CD4-positive, alpha-beta memory T cell (primary cell): Measurements from ENCODE around the gene UNK. TPM values are rescaled to one million over a fixed set of nuclear protein-coding genes. Genes with fewer than 3 reads are reported as not detected.

Source experiments
- CTCF ChIA-PET: fragments of 350-600 bp; sonication (Branson Sonifier 250); formaldehyde crosslinking; loops from one replicate; lab custom pipeline; 2021; ENCODE audit warnings: inconsistent platforms; ENCODE audit not compliant: partially characterized antibody; lab: Charles Lee
- POLR2A ChIA-PET: fragments of 350-600 bp; sonication (Branson Sonifier 250); formaldehyde crosslinking; loops from one replicate; lab custom pipeline; 2021; ENCODE audit not compliant: partially characterized antibody; lab: Charles Lee
- DNase-seq, 5 donors: peaks; one replicate each; pipeline versions ENCODE4 v3.0.0 to v3.0.0-alpha.2; 2020 to 2022; ENCODE audit warnings: mixed read lengths in 1 of 5
- H3K27ac ChIP-seq: one replicate; pipeline ENCODE4 v1.7.0; 2013; ENCODE audit warnings: low read depth, low read length
- H3K27me3 ChIP-seq: 2 replicates; pipeline ENCODE4 v1.7.0; 2013; ENCODE audit warnings: mild to moderate bottlenecking, low read length, moderate library complexity; ENCODE audit not compliant: insufficient read depth
- H3K36me3 ChIP-seq: 2 replicates; pipeline ENCODE4 v1.7.0; 2013; ENCODE audit warnings: mild to moderate bottlenecking, low read length, moderate library complexity; ENCODE audit not compliant: insufficient read depth
- H3K4me1 ChIP-seq: 2 replicates; pipeline ENCODE4 v1.7.0; 2013; ENCODE audit warnings: mild to moderate bottlenecking, low read length, moderate library complexity; ENCODE audit not compliant: insufficient read depth
- H3K4me3 ChIP-seq, 2 donors: one replicate each; pipeline ENCODE4 v1.7.0; 2013; ENCODE audit warnings: low read length in 2 of 2, mild to moderate bottlenecking in 1 of 2
- H3K9me3 ChIP-seq, 2 donors: one replicate each; pipeline ENCODE4 v1.7.0; 2013; ENCODE audit warnings: low read length in 2 of 2, control low read depth in 1 of 2; ENCODE audit not compliant: control insufficient read depth in 1 of 2
- H3K27ac Mint-ChIP-seq, 7 donors: one replicate each; pipeline ENCODE4 v1.8.0; 2020 to 2021; ENCODE audit warnings: mixed read lengths in 7 of 7, mild to moderate bottlenecking in 6 of 7, inconsistent platforms in 3 of 7, moderate library complexity in 3 of 7
- H3K27me3 Mint-ChIP-seq, 2 donors: one replicate each; pipeline ENCODE4 v1.8.0; 2020 to 2021; ENCODE audit warnings: mixed read lengths in 2 of 2
- H3K36me3 Mint-ChIP-seq, 2 donors: one replicate each; pipeline ENCODE4 v1.8.0; 2020 to 2021; ENCODE audit warnings: mixed read lengths in 2 of 2, inconsistent platforms in 1 of 2, mild to moderate bottlenecking in 1 of 2
- H3K4me1 Mint-ChIP-seq, 4 donors: one replicate each; pipeline ENCODE4 v1.8.0; 2020 to 2021; ENCODE audit warnings: mixed read lengths in 4 of 4, mild to moderate bottlenecking in 1 of 4
- H3K4me3 Mint-ChIP-seq, 8 donors: one replicate each; pipeline ENCODE4 v1.8.0; 2020 to 2021; ENCODE audit warnings: mixed read lengths in 8 of 8, mild to moderate bottlenecking in 7 of 8, moderate library complexity in 6 of 8, inconsistent platforms in 3 of 8
- H3K9me3 Mint-ChIP-seq, 8 donors: one replicate each; pipeline ENCODE4 v1.8.0; 2020 to 2021; ENCODE audit warnings: mixed read lengths in 8 of 8, mild to moderate bottlenecking in 5 of 8, inconsistent platforms in 3 of 8, moderate library complexity in 1 of 8
- intact Hi-C: fragments of 100-400 bp; cut with micrococcal nuclease; formaldehyde crosslinking; loops from one replicate; pipeline ENCODE4 v1.15.1; 2023
- polyA plus RNA-seq, 2 donors: library from polyadenylated mRNA; unstranded; fragments of 300-500 nt; fragmentation: Illumina TruSeq; gene quantifications; one replicate each; pipeline ENCODE4 v1.2.3, GENCODE V29; 2021
- total RNA-seq, 2 experiments: library from RNA; stranded (reverse); gene quantifications; one replicate each; pipeline ENCODE4 v1.2.3, GENCODE V29; 2021

The UNK gene
- total and polyA plus RNA-seq, 4 experiments from 2014 or later, result 22.2 to 48.1 (median 34.4) TPM

DNA sequence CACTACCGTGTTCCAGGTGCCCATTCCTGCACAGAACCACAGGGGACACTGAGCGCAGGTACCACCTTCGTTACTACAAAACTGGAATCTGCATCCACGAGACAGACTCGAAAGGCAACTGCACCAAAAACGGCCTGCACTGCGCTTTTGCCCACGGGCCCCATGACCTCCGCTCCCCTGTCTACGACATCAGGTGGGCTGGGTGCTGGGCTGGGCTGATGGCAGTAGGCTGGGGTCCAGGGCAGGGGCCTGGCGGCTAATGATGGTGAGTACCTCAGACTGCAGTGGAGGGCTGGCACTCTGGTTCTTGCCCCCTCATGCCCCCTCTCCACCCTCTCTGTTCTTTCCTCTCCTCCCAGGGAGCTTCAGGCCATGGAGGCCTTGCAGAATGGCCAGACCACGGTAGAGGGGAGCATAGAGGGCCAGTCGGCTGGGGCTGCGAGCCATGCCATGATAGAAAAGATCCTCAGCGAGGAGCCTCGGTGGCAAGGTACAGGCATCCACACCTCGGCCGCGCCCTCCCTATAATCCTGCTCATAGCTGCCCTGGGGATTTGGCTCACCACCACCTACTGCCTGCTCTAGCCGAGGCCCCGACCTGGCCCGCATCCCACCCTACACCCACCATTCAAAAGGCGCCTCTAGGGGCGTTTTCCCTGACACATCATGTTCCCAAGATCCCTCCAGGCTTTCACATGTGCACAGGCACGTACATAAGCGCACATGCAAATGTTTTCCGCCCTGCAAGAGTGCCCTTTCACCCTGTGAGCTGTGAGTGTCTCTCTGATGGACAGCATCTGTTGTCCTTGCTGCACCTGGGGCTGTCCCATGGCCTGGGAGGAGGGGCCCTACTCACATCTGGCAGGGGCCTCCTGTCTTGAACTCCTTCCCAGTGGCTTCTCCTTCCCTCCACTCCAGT, 27.7 kb downstream of the UNK start:
- Histone ChIP-seq H3K27me3 (no peaks in the 10 kb centered on the region), H3K9me3 (no peaks in the 10 kb centered on the region), H3K4me1 (no peaks in the 10 kb centered on the region), H3K4me3 (no peak overlapping the region), H3K27ac (no peak overlapping the region), H3K36me3 (peaks cover 62% of the 10 kb centered on the region)
- CTCF ChIA-PET, result interaction anchor here (1.5 to 1.6 kb wide), 2 partner anchors 30 to 59 kb away, joined by 3 to 7 read pairs; no protein-coding TSS in a partner anchor
- no peaks in the 10 kb centered on the region for H3K27me3 Mint-ChIP-seq
- no peak overlapping the region for H3K4me3 Mint-ChIP-seq
- H3K4me1 Mint-ChIP-seq, result peaks cover 0 to 4% (median 1%) of the 10 kb centered on the region in 4 donors
- no peaks in the 10 kb centered on the region for H3K9me3 Mint-ChIP-seq
- peak overlapping the region in 2 of 7 donors; percentile 6 to 42 for H3K27ac Mint-ChIP-seq
- intact Hi-C loops, result no loop called here
- POLR2A ChIA-PET, result interaction anchor here (2.2 kb wide), 1 partner anchor 10 kb away, joined by 7 read pairs; no protein-coding TSS in a partner anchor
- peaks cover 4 to 37% of the 10 kb centered on the region in 2 donors for H3K36me3 Mint-ChIP-seq
- no peak for DNase-seq

DNA sequence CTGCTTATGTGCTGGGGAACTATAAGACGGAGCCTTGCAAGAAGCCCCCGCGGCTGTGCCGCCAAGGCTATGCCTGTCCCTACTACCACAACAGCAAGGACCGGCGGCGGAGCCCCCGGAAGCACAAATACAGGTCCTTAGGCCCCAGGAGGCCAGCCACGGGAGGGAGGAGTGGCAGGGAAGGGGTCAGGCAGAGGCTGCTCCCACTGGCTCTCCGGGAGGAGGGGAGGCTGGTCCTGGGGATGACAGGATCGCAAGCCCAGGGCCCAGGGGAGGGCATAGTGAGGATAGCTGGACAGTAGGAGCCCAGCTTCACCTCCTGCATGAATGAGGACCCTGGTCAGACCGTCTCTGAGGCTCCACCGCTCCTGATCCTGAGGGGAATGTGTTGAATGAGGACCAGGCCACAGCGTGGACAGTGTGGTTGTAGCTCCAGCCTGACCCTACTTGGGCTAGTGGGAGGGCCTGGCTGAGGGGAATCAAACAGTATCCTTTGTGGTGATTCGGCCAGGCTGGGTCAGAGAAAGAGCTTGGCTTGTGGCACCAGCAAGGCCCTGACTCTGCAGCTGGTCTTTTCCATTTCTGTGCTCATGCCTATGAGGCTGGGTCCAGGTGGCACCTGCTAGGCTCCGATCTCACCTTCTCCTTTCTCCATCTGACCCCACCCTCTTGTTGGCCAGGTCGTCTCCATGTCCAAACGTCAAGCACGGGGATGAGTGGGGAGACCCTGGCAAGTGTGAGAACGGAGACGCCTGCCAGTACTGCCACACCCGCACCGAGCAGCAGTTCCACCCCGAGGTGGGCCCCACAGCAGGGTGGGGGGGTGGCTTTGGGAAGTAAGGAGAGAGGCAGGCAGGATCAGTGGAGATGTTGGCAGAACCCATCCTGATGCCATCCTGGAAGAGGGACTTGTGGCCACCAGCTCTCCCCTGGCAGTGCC, 28.7 kb downstream of the UNK start:
- Histone ChIP-seq H3K4me1 (no peaks in the 10 kb centered on the region), H3K27me3 (no peaks in the 10 kb centered on the region), H3K27ac (no peak overlapping the region), H3K36me3 (peaks cover 70% of the 10 kb centered on the region), H3K4me3 (no peak overlapping the region), H3K9me3 (no peaks in the 10 kb centered on the region)
- Mint-ChIP-seq H3K9me3 (no peaks in the 10 kb centered on the region), H3K27ac (peak overlapping the region in 3 of 7 donors; percentile 6 to 42 (median 17)), H3K4me1 (peaks cover 0 to 4% (median 1%) of the 10 kb centered on the region in 4 donors), H3K27me3 (no peaks in the 10 kb centered on the region), H3K36me3 (peaks cover 4 to 40% of the 10 kb centered on the region in 2 donors), H3K4me3 (no peak overlapping the region)
- intact Hi-C loops, result no loop called here
- ChIA-PET POLR2A (interaction anchor here (0.6 to 2.2 kb wide), 4 partner anchors 9 to 454 kb away, joined by 3 to 7 read pairs (median 3); partner anchors contain the start of genes TRIM65 and WBP2), CTCF (interaction anchor here (0.7 to 1.6 kb wide), 3 partner anchors 31 to 242 kb away, joined by 3 to 7 read pairs (median 3); no protein-coding TSS in a partner anchor)
- no peak for DNase-seq

DNA sequence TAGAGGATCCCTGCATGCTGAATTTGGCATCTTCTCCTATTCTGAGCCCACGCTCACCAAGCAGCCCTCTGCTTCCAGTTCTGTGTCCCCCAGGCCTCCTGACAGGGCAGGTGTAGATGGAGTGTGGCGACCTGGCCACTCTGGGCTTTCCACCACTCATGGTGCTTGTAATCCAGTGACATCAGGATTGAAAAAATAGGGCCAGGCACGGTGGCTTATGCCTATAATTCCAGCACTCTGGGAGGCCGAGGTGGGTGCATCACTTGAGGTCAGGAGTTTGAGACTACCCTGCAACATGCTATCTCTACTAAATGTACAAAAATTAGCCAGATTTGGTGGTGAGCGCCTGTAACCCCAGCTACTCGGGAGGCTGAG, 29.4 kb downstream of the UNK start:
- intact Hi-C loops, result no loop called here
- Mint-ChIP-seq H3K9me3 (no peaks in the 10 kb centered on the region), H3K4me3 (no peak overlapping the region), H3K4me1 (no peaks in the 10 kb centered on the region), H3K27ac (peak overlapping the region in 1 of 7 donors; percentile 32), H3K27me3 (no peaks in the 10 kb centered on the region), H3K36me3 (peaks cover 10 to 43% of the 10 kb centered on the region in 2 donors)
- CTCF ChIA-PET, result interaction anchor here (0.6 to 1.9 kb wide), 3 partner anchors 12 to 241 kb away, joined by 3 to 7 read pairs (median 3); no protein-coding TSS in a partner anchor
- Histone ChIP-seq H3K36me3 (peaks cover 76% of the 10 kb centered on the region), H3K27me3 (no peaks in the 10 kb centered on the region), H3K4me1 (no peaks in the 10 kb centered on the region), H3K27ac (no peak overlapping the region), H3K9me3 (no peaks in the 10 kb centered on the region), H3K4me3 (no peak overlapping the region)
- DNase-seq, result no peak
- POLR2A ChIA-PET, result interaction anchor here (1.3 to 2.2 kb wide), 4 partner anchors 8 to 82 kb away, joined by 3 to 7 read pairs (median 4); partner anchors contain the start of genes TRIM65 and WBP2

DNA sequence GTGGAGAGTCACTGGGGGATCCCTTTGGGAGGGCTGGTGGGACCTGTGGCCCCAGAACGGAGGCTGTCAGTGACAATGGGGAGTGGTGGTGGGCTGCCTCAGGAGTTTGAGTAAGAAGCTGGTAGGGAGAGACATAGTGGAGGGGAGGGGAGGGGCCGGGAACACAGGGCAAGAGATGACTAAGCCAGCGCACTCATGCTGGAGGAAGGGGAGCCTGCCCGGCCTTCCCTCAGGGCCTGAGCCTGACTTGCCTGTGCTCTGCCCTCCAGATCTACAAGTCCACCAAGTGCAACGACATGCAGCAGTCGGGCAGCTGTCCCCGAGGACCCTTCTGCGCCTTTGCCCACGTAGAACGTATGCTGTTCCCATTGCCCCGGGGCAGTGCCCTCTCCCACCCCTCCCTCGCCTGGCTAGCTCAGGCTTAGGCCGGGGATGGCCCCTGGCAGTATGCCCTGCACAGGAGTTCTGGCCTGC, 30.3 kb downstream of the UNK start:
- no peak overlapping the region for H3K27ac ChIP-seq
- ChIA-PET POLR2A (interaction anchor here (0.8 to 2.0 kb wide), 2 partner anchors 10 to 39 kb away, joined by 3 to 6 read pairs; no protein-coding TSS in a partner anchor), CTCF (interaction anchor here (1.0 to 1.9 kb wide), 4 partner anchors 11 to 67 kb away, joined by 3 to 7 read pairs (median 6); no protein-coding TSS in a partner anchor)
- no peaks in the 10 kb centered on the region for H3K9me3 ChIP-seq
- no peaks in the 10 kb centered on the region for H3K4me1 ChIP-seq
- peaks cover 75% of the 10 kb centered on the region for H3K36me3 ChIP-seq
- Mint-ChIP-seq H3K36me3 (peaks cover 17 to 49% of the 10 kb centered on the region in 2 donors), H3K27ac (no peak overlapping the region), H3K27me3 (no peaks in the 10 kb centered on the region), H3K9me3 (no peaks in the 10 kb centered on the region), H3K4me3 (no peak overlapping the region), H3K4me1 (peaks cover 0 to 2% (median 0%) of the 10 kb centered on the region in 4 donors)
- H3K4me3 ChIP-seq, result no peak overlapping the region
- no peak for DNase-seq
- intact Hi-C loops, result no loop called here
- H3K27me3 ChIP-seq, result no peaks in the 10 kb centered on the region

DNA sequence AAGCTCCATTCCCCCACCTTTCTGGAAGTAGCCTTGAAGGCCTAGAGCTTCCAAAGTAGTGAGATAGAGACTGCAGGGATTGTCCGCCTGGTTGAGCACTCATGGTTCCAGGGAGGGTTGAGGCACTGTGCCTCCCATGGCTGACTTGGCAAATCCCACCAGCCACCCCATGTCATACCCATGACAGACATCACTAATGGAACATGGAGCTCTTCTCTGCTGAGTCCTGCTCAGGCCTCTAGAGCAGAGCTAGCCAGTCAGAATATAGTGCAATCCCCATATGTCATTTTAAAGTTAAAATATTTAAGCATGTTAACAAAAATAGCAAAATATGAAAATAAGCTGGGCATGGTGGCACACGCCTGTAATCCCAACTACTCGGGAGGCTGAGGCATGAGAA, 30.8 kb downstream of the UNK start:
- Histone ChIP-seq H3K27ac (no peak overlapping the region), H3K27me3 (no peaks in the 10 kb centered on the region), H3K9me3 (no peaks in the 10 kb centered on the region), H3K4me3 (no peak overlapping the region), H3K4me1 (no peaks in the 10 kb centered on the region), H3K36me3 (peaks cover 72% of the 10 kb centered on the region)
- no peaks in the 10 kb centered on the region for H3K27me3 Mint-ChIP-seq
- no peak for DNase-seq
- peaks cover 18 to 47% of the 10 kb centered on the region in 2 donors for H3K36me3 Mint-ChIP-seq
- no peak overlapping the region for H3K4me3 Mint-ChIP-seq
- H3K4me1 Mint-ChIP-seq, result peaks cover 0 to 2% (median 0%) of the 10 kb centered on the region in 4 donors
- CTCF ChIA-PET, result interaction anchor here (1.0 to 1.9 kb wide), 4 partner anchors 11 to 67 kb away, joined by 3 to 7 read pairs (median 6); no protein-coding TSS in a partner anchor
- POLR2A ChIA-PET, result interaction anchor here (0.8 to 3.2 kb wide), 3 partner anchors 9 to 39 kb away, joined by 3 to 8 read pairs (median 6); no protein-coding TSS in a partner anchor
- intact Hi-C loops, result no loop called here
- peak overlapping the region in 1 of 7 donors; percentile 1 for H3K27ac Mint-ChIP-seq
- H3K9me3 Mint-ChIP-seq, result no peaks in the 10 kb centered on the region

DNA sequence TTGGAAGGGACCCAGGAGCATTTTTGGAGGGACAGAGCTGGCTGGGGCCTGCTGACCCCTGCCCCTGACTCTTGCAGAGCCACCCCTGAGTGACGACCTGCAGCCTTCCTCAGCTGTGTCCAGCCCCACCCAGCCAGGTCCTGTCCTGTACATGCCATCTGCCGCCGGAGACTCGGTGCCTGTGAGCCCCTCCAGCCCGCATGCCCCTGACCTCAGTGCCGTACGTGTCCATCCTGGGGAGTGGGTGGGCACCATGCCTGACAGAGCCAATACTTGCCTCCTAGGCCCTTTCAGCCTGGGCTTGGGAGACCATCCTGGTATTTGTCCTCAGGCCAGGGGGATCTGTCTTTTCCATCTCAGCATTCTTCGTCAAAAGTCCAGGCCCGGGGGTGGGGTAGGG, 32.1 kb downstream of the UNK start:
- no peak for DNase-seq
- H3K9me3 ChIP-seq, result no peaks in the 10 kb centered on the region
- H3K9me3 Mint-ChIP-seq, result no peaks in the 10 kb centered on the region
- no peak overlapping the region for H3K4me3 ChIP-seq
- POLR2A ChIA-PET, result interaction anchor here (1.0 to 3.2 kb wide), 3 partner anchors 9 to 41 kb away, joined by 3 to 8 read pairs (median 4); no protein-coding TSS in a partner anchor
- peaks cover 71% of the 10 kb centered on the region for H3K36me3 ChIP-seq
- H3K4me1 ChIP-seq, result peaks cover 6% of the 10 kb centered on the region
- CTCF ChIA-PET, result interaction anchor here (1.6 kb wide), 1 partner anchor 69 kb away, joined by 6 read pairs; no protein-coding TSS in a partner anchor
- no peaks in the 10 kb centered on the region for H3K27me3 Mint-ChIP-seq
- H3K36me3 Mint-ChIP-seq, result peaks cover 27 to 52% of the 10 kb centered on the region in 2 donors
- peaks cover 5 to 10% (median 9%) of the 10 kb centered on the region in 4 donors for H3K4me1 Mint-ChIP-seq
- no peak overlapping the region for H3K27ac Mint-ChIP-seq
- H3K27me3 ChIP-seq, result no peaks in the 10 kb centered on the region
- intact Hi-C loops, result loop anchor here (1.0 kb wide), 1 partner anchor 20 kb away; no protein-coding TSS in a partner anchor
- H3K4me3 Mint-ChIP-seq, result no peak overlapping the region
- no peak overlapping the region for H3K27ac ChIP-seq
